ENCODE measurements around the gene ADAM10. TPM values are rescaled to one million over a fixed set of nuclear protein-coding genes. Genes with fewer than 3 reads are reported as not detected.

ADAM10 gene
- total RNA-seq, 1 experiment from 2014 or later = 239 TPM

DNA sequence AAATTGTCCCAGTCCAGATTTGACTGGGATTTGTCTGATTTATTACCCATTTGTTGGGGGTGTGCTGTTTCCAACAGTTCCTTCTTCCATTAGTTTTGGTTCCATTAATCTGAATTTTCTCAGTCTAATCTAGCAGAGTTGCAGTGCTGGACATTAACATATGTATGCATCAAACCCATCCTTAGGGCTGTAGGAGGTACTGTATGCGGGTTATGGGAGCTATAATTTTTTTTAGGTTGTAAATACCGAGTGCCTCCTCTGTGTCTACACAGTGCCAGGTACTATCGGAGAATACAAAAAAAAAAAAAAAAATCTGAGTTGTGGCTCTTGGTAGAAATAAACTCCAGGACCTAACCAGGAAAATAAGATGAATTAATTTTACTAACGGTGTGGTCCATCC lies 183.9 kb downstream of the ADAM10 start:
- no peak for TF ChIP-seq EZH2 (IDR thresholded peaks at IDR 0.05; ENCODE audit: low read depth)
- no peak for TF ChIP-seq CTCF (conservative IDR thresholded peaks at IDR 0.05)
- no peak overlapping the region for H3K4me3 ChIP-seq
- H3K4me2 ChIP-seq = no peak overlapping the region
- ChIA-PET CTCF (no interaction called here), POLR2A (ENCODE audit: unreplicated experiment) (no interaction called here)
- no peaks in the 10 kb centered on the region for H3K9me2 ChIP-seq (ENCODE audit: insufficient read depth)
- no peak for DNase-seq
- no peaks in the 10 kb centered on the region for H3K27me3 ChIP-seq (ENCODE audit: insufficient read depth, low read depth)
- intact Hi-C loops (cut with micrococcal nuclease; ENCODE audit: unreplicated experiment) = no loop called here
- peaks cover 6% of the 10 kb centered on the region; the same call in 1 of the 2 replicates for H3F3A ChIP-seq (ENCODE audit: insufficient read depth, low read depth)
- H3K27ac ChIP-seq = no peak overlapping the region
- H3K36me3 ChIP-seq (ENCODE audit: low read depth) = no peaks in the 10 kb centered on the region
- BruUV-seq (replicated peaks) = no TSS peak
- no peaks in the 10 kb centered on the region for H3K79me2 ChIP-seq (ENCODE audit: low read depth)
- no peak overlapping the region for H2AFZ ChIP-seq
- peaks cover 5% of the 10 kb centered on the region; the same call in 1 of the 2 replicates for H3K9me3 ChIP-seq (ENCODE audit: insufficient read depth, low read depth)
- H3K4me1 ChIP-seq (replicated peaks; ENCODE audit: insufficient read depth) = peaks cover 10% of the 10 kb centered on the region
- H4K20me1 ChIP-seq (ENCODE audit: insufficient read depth) = no peaks in the 10 kb centered on the region

DNA sequence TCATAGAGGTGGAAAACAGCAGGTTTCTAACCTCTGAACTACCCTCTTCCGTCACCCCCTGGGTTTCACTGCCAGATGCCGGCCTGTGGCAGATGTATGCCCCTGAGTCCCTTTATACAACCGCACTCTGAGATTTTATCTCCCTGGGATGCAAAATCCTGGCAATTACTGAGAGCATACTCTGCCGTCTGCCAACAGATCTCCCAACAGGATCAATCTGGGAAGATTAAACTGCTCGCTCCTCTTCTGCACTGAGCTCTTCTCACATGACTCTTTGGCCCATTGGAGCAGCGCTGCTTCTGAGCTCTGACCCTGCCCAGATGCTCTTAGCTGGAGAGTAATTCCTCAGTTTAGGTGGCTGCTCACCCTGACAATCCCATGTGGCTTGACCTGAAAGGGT lies 184.5 kb downstream of the ADAM10 start:
- Histone ChIP-seq H3K27ac (no peak overlapping the region), H3K9me3 (ENCODE audit: insufficient read depth, low read depth) (peaks cover 5% of the 10 kb centered on the region; the same call in 1 of the 2 replicates), H3K4me2 (no peak overlapping the region), H3K79me2 (ENCODE audit: low read depth) (no peaks in the 10 kb centered on the region), H3K9me2 (ENCODE audit: insufficient read depth) (no peaks in the 10 kb centered on the region), H3K4me3 (no peak overlapping the region), H3F3A (ENCODE audit: insufficient read depth, low read depth) (peaks cover 6% of the 10 kb centered on the region; the same call in 1 of the 2 replicates), H4K20me1 (ENCODE audit: insufficient read depth) (no peaks in the 10 kb centered on the region), H3K36me3 (ENCODE audit: low read depth) (no peaks in the 10 kb centered on the region), H2AFZ (no peak overlapping the region), H3K27me3 (ENCODE audit: insufficient read depth, low read depth) (no peaks in the 10 kb centered on the region), H3K4me1 (replicated peaks; ENCODE audit: insufficient read depth) (peaks cover 10% of the 10 kb centered on the region)
- POLR2A ChIA-PET (ENCODE audit: unreplicated experiment) = no interaction called here
- no TSS peak for BruUV-seq (replicated peaks)
- DNase-seq = no peak
- CTCF ChIA-PET = no interaction called here
- TF ChIP-seq EZH2 (IDR thresholded peaks at IDR 0.05; ENCODE audit: low read depth) (no peak), CTCF (conservative IDR thresholded peaks at IDR 0.05) (no peak)
- intact Hi-C loops (cut with micrococcal nuclease; ENCODE audit: unreplicated experiment) = no loop called here

- Histone ChIP-seq H3K27ac (no peak overlapping the region), H3K9me2 (ENCODE audit: insufficient read depth) (no peaks in the 10 kb centered on the region), H3K4me1 (replicated peaks; ENCODE audit: insufficient read depth) (no peaks in the 10 kb centered on the region), H3F3A (ENCODE audit: insufficient read depth, low read depth) (no peaks in the 10 kb centered on the region), H3K27me3 (ENCODE audit: insufficient read depth, low read depth) (no peaks in the 10 kb centered on the region), H2AFZ (no peak overlapping the region), H3K9me3 (ENCODE audit: insufficient read depth, low read depth) (no peaks in the 10 kb centered on the region), H3K4me3 (no peak overlapping the region), H3K36me3 (ENCODE audit: low read depth) (no peaks in the 10 kb centered on the region), H3K79me2 (ENCODE audit: low read depth) (no peaks in the 10 kb centered on the region), H4K20me1 (ENCODE audit: insufficient read depth) (no peaks in the 10 kb centered on the region), H3K4me2 (no peak overlapping the region)
- TF ChIP-seq EZH2 (IDR thresholded peaks at IDR 0.05; ENCODE audit: low read depth) (no peak), CTCF (conservative IDR thresholded peaks at IDR 0.05) (no peak)
- CTCF ChIA-PET = no interaction called here
- no TSS peak for BruUV-seq (replicated peaks)
- POLR2A ChIA-PET (ENCODE audit: unreplicated experiment) = no interaction called here
- DNase-seq = no peak
- intact Hi-C loops (cut with micrococcal nuclease; ENCODE audit: unreplicated experiment) = no loop called here
Observed at GRCh38 chr15:58562135-58562534, 187.4 kb downstream of the ADAM10 start.

All from PC-9 (cell line).